GM21367 (cell line): Measurements from ENCODE around the gene C3AR1.
"Not testable (repeated sequence)": the region's sequence is repeated elsewhere in the genome, so short reads cannot be mapped to it uniquely, and the experiment has no call there.

ENCODE experiments used
- ATAC-seq: cut with Tn5 transposase; IDR thresholded peaks from one replicate; pipeline ENCODE4 v1.9.1; 2021; ENCODE audit not compliant: unreplicated experiment

C3AR1 gene

DNA sequence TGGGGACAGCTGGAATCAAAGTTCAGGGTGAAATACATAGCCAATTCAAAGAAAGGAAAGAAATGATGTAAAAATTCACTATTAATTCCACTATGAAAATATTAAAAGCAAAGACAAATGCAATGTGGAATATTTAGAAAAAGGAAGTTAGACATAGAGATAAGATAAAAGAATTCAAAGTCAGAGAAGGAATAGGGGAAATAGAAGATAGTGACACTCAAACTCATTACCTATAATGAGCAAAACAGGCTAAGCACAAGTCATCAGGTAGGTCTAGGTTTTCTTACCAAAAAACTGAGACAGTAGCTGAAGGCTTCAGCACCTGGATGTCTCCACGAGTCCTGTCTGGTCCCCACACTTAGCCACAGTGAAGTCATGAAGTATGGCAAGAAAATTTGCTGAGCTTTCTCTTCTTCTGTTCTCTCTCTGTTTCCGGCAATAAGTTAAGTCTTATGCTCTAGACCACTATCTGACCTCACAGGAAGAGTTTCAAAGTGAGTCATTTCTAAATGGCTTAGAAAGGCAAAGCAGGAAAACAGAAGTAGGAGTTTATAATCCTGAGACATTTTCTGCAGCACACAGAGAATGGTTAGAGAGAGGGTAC lies at the start of gene C3AR1:
TSS of gene C3AR1 (minus strand) at position 369 of the 604 bp plus-strand sequence. CDS start 6,174 bp downstream, outside the sequence.
- peak; percentile 67 for ATAC-seq

DNA sequence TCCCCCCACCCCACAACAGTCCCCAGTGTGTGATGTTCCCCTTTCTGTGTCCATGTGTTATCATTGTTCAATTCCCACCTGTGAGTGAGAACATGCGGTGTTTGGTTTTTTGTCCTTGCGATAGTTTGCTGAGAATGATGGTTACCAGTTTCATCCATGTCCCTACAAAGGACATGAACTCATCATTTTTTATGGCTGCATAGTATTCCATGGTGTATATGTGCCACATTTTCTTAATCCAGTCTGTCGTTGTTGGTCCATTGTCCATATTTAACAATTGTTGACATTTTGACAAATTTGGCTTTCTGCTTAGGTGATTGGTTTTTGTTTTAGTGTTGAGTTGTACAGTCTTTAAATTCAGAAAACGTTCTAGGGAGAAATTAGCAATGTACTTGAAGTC lies 47.0 kb upstream of the C3AR1 start:
- ATAC-seq, result not testable (repeated sequence)

DNA sequence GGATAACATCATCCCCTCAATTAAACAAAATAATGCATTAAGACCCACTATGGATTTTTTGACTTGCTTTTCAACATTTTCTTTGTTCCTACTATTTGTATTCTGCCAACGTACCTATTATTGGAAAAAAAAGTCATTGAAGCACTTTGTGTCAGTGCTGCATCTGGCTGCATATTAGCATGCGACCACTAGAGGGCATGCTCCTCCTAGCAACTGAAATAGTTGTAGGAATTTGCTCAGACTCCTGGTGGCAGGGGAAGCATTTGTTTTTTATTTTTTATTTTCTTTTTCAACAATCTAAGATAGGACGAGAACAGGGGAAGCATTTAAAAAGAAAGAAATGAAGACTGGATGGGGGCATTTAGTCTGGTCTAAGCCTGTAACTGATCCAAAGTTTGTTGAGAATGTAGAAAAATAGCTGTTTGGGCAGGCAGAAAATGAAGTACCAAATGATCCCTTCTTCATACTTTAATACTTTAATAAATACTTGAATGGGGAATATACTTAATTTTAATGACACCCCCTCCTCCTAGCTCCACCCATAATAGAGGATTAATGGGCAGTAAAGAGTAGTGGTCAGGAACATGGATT lies 42.7 kb upstream of the C3AR1 start:
- no peak for ATAC-seq

DNA sequence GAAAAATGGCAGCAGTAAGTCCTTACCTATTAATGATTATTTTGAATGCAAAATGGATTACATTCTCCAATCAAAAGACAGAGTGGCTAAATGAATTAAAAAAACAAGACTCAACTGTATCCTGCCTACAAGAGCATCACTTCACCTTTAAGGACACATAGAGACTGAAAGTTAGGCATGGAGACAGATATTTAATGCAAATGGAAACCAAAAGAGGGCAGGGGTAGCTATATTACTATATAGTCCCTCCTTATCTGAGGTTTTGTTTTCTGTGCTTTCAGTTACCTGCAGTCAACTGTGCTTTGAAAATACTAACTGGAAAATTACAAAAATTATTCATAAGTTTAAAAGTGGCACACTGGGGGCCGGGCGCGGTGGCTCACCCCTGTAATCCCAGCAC lies 33.1 kb upstream of the C3AR1 start:
- no peak for ATAC-seq

DNA sequence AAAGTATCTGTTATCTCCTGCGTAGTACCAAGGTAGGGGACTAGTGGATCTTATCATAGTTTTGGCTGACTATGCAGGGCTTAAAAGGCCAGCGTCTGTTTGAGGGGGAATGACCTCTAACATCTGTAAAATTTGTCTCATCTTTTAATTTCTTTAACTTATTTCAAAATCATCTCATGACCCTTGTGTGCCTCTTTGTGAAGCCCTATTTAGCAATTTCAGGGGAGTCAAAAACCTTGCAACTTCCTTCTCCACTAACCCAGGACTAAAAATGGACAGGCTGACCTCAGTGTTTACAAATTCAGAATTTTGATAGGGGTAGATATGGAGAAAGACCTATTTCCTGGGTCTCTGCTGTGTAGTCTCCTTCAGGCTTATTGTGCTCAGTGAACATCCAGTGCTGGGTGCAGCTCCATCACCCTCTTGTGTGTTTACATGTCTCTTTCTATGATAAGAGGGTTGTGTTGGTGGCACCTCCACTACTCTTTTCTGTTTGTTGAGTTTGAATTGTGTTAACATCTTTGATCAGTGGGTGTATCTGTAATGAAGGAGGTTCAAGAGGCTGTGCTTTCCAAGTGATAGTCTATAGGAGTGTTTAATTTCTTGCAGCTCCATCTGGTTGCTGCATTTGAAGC lies 30.2 kb upstream of the C3AR1 start:
- ATAC-seq, result no peak

DNA sequence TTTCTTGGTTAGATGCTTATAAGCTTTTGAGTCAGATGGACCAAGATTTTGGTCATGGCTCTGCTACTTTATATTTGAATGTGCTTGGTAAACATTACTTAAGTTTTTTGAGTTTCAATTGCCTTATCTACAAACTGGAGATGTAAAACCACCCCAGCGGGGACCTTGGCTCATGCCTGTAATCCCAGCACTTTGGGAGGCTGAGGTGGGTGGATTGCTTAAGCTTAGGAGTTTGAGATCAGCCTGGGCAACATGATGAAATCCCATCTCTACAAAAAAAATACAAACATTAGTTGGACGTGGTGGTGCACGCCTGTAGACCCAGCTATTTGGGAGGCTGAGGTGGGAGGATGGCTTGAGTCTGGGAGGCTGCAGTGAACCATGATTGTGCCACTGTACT lies 27.1 kb upstream of the C3AR1 start:
- no peak for ATAC-seq

DNA sequence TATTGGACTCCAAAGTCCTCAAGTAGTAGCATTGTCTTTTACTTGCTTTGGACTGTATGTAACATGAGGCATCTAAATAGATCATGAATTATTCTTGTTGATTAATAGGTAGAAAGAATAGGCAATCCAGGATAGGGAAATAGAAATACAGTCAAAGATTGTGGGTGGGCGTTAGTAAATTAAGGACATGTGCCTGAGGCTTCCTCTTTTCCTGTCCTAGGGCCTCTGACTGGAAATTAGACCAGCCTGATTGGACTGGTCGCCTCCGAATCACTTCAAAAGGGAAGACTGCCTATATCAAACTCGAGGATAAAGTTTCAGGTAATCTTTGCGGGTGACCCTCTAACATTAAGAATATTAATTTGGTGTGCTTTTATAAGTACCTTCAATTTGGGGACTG lies 23.6 kb upstream of the C3AR1 start:
- no peak for ATAC-seq

DNA sequence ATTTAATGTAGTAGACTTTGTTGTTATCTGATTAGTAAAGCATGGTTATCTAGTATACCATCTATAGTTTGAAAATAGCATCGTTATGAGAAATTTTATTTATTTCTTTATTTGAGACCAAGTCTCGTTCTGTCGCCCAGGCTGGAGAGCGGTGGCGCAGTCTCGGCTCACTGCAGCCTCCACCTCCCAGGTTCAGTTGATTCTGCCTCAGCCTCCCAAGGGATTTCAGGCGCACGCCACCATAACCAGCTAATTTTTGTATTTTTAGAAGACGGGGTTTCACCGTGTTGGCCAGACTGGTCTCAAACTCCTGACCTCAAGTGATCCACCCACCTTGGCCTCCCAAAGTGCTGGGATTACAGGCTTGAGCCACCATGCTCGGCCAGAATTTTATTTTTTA lies 23.1 kb upstream of the C3AR1 start:
- not testable (repeated sequence) for ATAC-seq

DNA sequence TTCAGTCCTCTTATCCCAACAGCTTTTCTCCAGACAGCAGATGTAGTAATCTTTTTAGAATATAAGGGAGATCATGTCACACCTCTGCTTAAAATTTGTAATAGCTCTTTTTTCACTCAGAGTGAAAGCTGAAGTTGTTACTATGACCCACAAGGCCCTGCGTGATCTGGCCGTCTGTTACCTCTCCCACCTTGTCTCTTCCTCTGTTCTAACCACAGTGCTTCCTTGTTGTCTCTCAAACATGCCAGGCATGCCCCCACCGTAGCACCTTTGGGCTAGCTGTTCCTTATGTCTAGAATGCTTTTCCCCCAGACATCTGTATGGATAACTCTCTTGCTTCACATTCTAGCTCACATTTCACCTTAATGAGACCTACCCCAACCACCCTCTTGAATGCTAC lies 22.4 kb upstream of the C3AR1 start:
- ATAC-seq, result peak; percentile 65

DNA sequence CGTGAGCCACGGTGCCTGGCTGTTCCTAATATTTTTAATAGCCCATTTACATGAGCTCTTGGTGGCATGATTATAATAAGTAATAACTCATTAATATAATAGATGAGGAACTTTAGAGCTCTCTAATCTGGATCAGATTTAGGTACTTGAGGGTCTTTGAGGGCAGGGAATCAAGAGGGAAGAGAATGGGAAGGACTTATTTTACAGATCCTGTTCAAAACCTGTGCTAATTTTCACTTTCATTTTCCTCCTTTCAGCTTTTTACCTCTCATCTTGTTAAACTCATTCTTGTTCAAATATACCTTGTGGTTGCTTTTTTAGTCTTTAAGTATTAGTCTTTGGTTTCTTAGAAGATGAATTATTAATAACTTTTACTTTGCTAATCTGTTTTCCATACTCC lies 21.5 kb upstream of the C3AR1 start:
- ATAC-seq, result no peak

DNA sequence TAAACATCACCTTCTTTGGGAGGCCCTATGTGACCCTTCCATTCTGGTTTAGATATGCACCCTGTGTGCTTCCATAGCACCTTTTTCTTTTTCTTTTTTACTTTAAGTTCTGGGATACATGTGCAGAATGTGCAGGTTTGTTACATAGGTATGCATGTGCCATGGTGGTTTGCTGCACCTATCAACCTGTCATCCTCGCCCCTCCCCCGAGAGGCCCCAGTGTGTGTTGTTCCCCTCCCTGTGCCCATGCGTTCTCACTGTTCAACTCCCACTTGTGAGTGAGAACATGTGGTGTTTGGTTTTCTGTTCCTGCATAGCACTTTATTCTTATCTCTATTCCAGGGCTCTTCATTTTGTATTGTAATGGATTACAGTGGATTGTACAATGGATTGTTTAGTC lies 18.2 kb upstream of the C3AR1 start:
- not testable (repeated sequence) for ATAC-seq

DNA sequence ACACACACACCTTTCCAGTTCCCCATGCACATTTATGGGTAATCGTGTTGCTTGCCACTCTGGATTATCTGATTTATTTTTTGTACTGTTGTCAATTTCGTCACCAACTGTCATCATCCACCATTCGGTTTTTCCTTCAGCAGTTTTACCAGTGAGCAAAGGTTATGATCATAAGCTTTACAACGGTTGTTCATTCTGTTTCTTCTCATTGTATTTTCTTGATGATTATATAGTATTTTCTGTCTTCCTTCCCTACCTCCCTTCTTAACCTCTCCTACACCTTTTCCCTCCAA lies 16.6 kb upstream of the C3AR1 start:
- ATAC-seq, result no peak

DNA sequence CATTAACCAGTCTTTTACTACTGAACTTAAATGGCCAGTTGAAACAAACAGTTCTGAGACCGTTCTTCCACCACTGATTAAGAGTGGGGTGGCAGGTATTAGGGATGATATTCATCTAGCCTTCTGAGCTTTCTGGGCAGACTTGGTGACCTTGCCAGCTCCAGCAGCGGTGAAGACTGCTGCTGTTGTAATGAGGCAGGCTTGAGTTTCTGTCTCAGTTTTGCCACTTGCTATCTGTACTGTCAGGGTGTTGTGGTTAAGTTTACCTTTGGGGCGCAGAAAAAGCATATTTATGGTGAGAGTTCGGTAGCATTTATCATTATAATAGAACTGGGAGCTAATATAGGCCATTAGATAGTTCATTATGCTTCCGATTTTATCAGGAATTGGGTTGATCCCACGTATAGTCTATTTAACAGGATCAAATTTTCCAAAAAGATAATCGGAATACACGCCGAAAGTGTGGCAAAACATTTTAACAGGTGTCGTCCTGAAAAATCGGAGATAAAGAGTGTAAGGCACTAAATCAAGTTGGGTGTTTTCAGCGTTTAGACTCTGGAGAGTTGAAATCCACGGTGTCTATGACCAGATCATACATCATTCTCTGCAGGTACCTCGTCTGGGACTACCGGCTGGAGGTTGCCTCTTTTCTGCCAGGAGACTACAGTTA lies 15.2 kb upstream of the C3AR1 start:
- ATAC-seq, result no peak

DNA sequence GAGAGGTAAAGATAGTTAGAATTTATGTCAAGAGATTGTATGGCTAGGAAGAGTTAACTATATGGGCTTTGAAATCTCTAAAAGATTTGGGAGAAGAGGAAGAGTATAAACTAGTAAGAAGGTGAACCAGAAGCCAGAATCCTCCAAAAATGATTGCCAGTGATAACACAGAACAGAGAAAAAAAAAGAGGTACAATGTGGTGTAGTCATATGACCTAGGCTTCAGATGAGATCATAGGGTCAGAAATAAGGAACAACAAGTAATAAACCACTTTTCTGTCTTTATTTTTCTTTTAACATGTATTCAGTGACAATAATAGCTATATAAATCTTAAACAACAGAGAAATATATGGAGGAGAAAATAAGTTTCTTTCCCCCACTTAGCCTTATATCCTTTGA lies 14.0 kb upstream of the C3AR1 start:
- no peak for ATAC-seq

DNA sequence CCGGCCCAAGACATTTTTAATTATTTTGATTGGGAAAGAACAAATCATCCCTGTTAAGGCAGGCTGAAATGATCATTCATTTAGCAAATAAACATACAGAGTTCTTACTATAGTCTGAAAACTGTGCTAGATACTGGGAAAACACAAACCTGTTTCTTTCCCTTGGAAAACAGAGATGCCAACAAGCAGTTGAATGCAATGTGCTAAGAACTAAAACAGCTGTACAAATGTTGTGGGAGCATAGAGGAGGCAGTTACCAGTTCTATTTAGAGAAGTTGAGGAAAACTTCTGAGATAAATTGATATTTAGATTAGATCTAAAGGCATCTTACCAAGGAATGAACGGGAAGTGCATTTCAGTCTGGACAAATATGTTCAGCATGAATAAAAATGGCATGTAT lies 12.8 kb upstream of the C3AR1 start:
- ATAC-seq, result no peak

DNA sequence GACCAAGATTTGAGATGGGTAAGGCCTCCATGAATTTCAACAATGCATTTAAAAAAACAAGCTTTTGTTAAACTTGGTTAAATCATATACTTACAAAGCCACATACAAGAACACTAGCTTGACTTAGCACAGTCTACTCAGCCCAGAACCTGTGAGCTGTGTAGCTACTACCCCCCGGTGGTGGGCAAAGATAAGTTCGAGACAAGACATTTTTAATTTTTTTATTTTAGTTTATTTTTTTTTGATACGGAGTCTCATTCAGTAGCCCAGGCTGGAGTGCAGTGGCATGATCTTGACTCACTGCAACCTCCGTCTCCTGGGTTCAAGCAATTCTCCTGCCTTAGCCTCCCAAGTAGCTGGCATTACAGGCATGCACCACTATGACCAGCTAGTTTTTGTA lies 12.2 kb upstream of the C3AR1 start:
- ATAC-seq, result no peak

DNA sequence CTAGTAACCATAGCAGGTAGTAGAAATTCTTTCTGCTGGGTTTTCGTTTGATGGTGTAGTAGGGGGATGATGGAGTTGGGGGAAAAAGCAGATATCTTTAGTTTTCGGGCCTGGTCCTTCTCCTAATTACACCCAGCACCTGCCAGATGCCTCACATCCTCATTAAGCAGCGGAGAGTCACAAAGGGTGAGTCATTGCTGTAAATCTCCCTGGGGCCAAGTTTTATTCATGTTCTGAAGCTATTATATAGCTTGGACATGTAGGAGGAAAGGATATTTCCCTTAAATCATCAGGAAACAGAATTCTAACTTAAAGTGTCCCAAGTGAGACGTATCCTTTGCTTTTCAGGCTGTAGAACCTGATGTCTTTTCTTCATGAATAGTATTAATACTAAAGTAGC lies 11.0 kb upstream of the C3AR1 start:
- ATAC-seq, result no peak

DNA sequence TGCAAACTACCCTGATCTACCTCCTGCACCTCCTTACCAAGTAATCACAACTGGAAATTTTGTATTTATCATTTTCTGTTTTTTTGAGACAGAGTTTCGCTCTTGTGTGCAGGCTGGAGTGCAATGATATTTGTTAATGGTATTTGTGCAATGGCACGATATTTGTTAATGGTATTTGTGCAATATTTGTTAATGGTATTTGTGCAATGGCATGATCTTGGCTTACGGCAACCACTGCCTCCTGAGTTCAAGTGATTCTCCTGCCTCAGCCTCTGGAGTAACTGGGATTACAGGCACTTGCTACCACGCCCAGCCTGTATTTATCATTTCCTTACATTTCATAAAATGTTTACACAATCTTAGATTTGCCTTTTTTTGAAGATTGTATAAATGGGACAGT lies 10.2 kb upstream of the C3AR1 start:
- ATAC-seq, result no peak

DNA sequence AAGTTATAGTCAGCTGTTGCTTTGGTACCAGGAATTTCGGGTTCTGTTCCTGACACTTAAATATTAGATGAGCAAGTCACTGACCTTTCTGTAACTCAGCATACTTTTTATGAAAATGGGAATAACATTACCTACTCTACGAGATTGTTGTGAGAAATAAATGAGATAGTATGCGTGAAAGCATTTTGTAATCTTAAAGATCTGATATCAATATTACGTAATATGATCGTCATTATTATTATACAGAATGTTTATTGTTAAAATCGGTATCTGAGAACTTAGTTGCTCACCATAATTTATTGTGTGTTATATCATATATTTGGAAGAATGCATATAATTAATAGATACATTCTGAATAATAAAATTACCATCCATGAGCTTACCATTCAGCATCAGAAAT lies 9.8 kb upstream of the C3AR1 start:
- ATAC-seq, result no peak

DNA sequence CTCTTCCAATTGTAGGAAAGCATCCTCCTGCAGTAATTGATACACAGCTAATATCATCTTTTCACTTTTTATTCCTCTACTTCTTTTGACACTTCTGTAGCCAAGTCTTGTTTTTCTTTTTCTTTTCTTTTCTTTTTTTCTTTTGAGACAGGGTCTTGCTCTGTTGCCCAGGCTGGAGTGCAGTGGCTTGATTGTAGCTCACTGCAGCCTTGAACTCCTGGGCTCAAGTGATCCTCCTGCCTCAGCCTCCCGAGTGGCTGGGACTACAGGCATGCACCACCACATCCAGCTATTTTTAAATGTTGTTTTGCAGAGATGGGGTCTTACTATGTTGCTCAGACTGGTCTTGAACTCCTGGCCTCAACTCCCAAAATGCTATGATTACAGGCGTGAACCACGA lies 5.7 kb upstream of the C3AR1 start:
- not testable (repeated sequence) for ATAC-seq

DNA sequence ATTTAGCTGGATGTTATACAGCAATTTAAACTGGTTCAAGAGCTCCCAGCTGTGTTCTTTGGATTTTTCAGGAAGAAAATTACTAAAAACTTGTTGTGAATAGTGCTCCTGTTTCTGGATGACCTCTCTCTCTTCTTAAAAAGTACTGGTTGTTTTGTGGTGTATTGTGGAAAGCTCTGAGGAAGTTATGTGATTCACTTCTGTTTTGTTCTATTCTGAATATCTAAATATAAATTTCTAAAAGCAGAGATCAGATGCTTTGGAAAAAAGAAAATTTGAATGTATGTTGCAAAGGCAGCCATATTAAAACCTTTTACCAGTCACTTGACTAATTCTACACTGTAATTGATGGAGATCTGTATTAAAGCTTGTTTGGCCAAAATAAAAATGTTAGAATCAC lies 3.4 kb upstream of the C3AR1 start:
- ATAC-seq, result no peak

DNA sequence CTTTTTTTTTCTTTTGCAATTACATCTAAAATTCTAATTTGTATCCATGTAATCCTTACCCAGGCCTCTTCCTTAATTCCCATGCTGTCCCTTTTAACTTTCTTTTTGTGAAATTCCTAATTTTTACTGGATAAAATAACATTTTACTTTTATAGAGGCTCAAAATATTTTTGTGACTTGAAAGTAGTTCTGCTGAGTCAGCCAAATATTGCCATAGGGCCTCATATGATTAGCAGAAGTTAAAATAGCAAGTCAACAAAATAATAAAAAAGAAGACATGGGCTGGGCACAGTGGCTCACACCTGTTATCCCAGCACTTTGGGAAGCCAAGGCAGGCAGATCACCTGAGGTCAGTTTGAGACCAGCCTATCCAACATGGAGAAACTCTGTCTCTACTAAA lies 2.0 kb downstream of the C3AR1 start:
- no peak for ATAC-seq
